Type B pancreatic cell (in vitro differentiated cells): ENCODE results near the gene TBC1D24. TPM values are rescaled to one million over a fixed set of nuclear protein-coding genes. Genes with fewer than 3 reads are reported as not detected.
"Not testable (repeated sequence)": the region's sequence is repeated elsewhere in the genome, so short reads cannot be mapped to it uniquely, and the experiment has no call there.

Source experiments
- DNase-seq: peaks from one replicate; pipeline ENCODE4 v3.0.0; 2021; ENCODE audit warnings: mixed read lengths; ENCODE audit not compliant: unreplicated experiment; ENCODE audit errors: extremely low spot score
- H3K27ac Mint-ChIP-seq: 2 replicates; pipeline ENCODE4 v1.8.0; 2021; ENCODE audit warnings: mild to moderate bottlenecking, mixed read lengths
- H3K27me3 Mint-ChIP-seq: 2 replicates; pipeline ENCODE4 v1.8.0; 2021; ENCODE audit warnings: mixed read lengths
- H3K36me3 Mint-ChIP-seq: 2 replicates; pipeline ENCODE4 v1.8.0; 2021; ENCODE audit warnings: mixed read lengths
- H3K4me1 Mint-ChIP-seq: one replicate; pipeline ENCODE4 v1.8.0; 2021; ENCODE audit warnings: mixed read lengths; ENCODE audit not compliant: unreplicated experiment
- H3K4me3 Mint-ChIP-seq: 2 replicates; pipeline ENCODE4 v1.8.0; 2021; ENCODE audit warnings: mild to moderate bottlenecking, mixed read lengths
- H3K9me3 Mint-ChIP-seq: 2 replicates; pipeline ENCODE4 v1.8.0; 2021; ENCODE audit warnings: mixed read lengths
- CTCF ChIP-seq: fragments of 200-600 bp; sonication (generic); conservative IDR thresholded peaks from 2 replicates; pipeline ENCODE4 v1.5.0; 2021; ENCODE audit warnings: antibody characterized with exemption, mild to moderate bottlenecking
- microRNA-seq: library from miRNA; unstranded; fragments of <30 nt; microRNA quantifications from one replicate; pipeline ENCODE4, GENCODE V29; 2020
- total RNA-seq: library from RNA; stranded (reverse); gene quantifications from 2 replicates; pipeline ENCODE4 v1.2.1, GENCODE V29; 2021; ENCODE audit warnings: low replicate concordance

Gene TBC1D24
- total RNA-seq, 1 donor from 2014 or later, result 22.1 TPM

- H3K9me3 Mint-ChIP-seq, H3K27ac Mint-ChIP-seq, H3K27me3 Mint-ChIP-seq, H3K36me3 Mint-ChIP-seq, DNase-seq: not testable (repeated sequence)
- H3K4me3 Mint-ChIP-seq, result peak overlapping the region; percentile 93
- peak; percentile 66 for TF ChIP-seq CTCF
- H3K4me1 Mint-ChIP-seq, result peaks cover 24% of the 10 kb centered on the region
Observed at GRCh38 chr16:2539845-2540458, 65.0 kb downstream of the TBC1D24 start.

- not testable (repeated sequence) for H3K27me3 Mint-ChIP-seq, H3K9me3 Mint-ChIP-seq, DNase-seq, H3K36me3 Mint-ChIP-seq, H3K27ac Mint-ChIP-seq, H3K4me3 Mint-ChIP-seq
- peaks cover 24% of the 10 kb centered on the region for H3K4me1 Mint-ChIP-seq
Observed at GRCh38 chr16:2540912-2541311, 66.0 kb downstream of the TBC1D24 start.

- H3K27ac Mint-ChIP-seq, H3K27me3 Mint-ChIP-seq, H3K9me3 Mint-ChIP-seq, H3K4me3 Mint-ChIP-seq, H3K36me3 Mint-ChIP-seq, DNase-seq: not testable (repeated sequence)
- H3K4me1 Mint-ChIP-seq, result peaks cover 19% of the 10 kb centered on the region
Observed at GRCh38 chr16:2541409-2541808, 66.5 kb downstream of the TBC1D24 start.

- not testable (repeated sequence) for H3K36me3 Mint-ChIP-seq, H3K27ac Mint-ChIP-seq, DNase-seq, H3K9me3 Mint-ChIP-seq, H3K27me3 Mint-ChIP-seq, H3K4me3 Mint-ChIP-seq
- H3K4me1 Mint-ChIP-seq, result peaks cover 10% of the 10 kb centered on the region
Observed at GRCh38 chr16:2543771-2544170, 68.8 kb downstream of the TBC1D24 start.

GRCh38 chr16:2550283-2550878, 75.5 kb downstream of the TBC1D24 start:
- not testable (repeated sequence) for H3K27ac Mint-ChIP-seq, H3K4me1 Mint-ChIP-seq, H3K27me3 Mint-ChIP-seq, H3K36me3 Mint-ChIP-seq, H3K4me3 Mint-ChIP-seq, H3K9me3 Mint-ChIP-seq, DNase-seq

- DNase-seq, H3K4me3 Mint-ChIP-seq: not testable (repeated sequence)
Observed at GRCh38 chr16:2551420-2551889, 76.5 kb downstream of the TBC1D24 start.

GRCh38 chr16:2554709-2555425, 79.9 kb downstream of the TBC1D24 start:
- not testable (repeated sequence) for H3K9me3 Mint-ChIP-seq, DNase-seq, H3K4me3 Mint-ChIP-seq, H3K36me3 Mint-ChIP-seq, H3K4me1 Mint-ChIP-seq, H3K27me3 Mint-ChIP-seq, H3K27ac Mint-ChIP-seq

More at GRCh38 chr16:2551420-2551889, 76.5 kb downstream of the TBC1D24 start:
- H3K27ac Mint-ChIP-seq, result peak overlapping the region; percentile 88
- TF ChIP-seq CTCF, result peak; percentile 46
- H3K9me3 Mint-ChIP-seq, H3K36me3 Mint-ChIP-seq, H3K27me3 Mint-ChIP-seq, H3K4me1 Mint-ChIP-seq: not testable (repeated sequence)

Small RNA genes within 50 kb of the gene (microRNA-seq; reads per million reads assigned to microRNA genes)
- not detected for gene MIR3178
- gene MIR6767, result not detected
- not detected for gene MIR6768

Other genes starting within 250 kb of the TBC1D24 start
- 0.57 and 2.6 TPM in 2 replicates for gene DNASE1L2, start 238.7 kb upstream of the TBC1D24 start, total RNA-seq
- gene ECI1, start 223.5 kb upstream of the TBC1D24 start, total RNA-seq, result 72.7 and 89.7 TPM in 2 replicates
- 180 and 241 TPM in 2 replicates for gene RNPS1, start 207.0 kb upstream of the TBC1D24 start, total RNA-seq
- gene ABCA3, start 134.4 kb upstream of the TBC1D24 start, total RNA-seq, result 10.5 and 12.5 TPM in 2 replicates
- gene CCNF, start 45.7 kb upstream of the TBC1D24 start, total RNA-seq, result 15.5 and 36.0 TPM in 2 replicates
- gene TEDC2, start 15.0 kb upstream of the TBC1D24 start, total RNA-seq, result 10.5 and 31.6 TPM in 2 replicates
- gene NTN3, start 3.8 kb upstream of the TBC1D24 start, total RNA-seq, result 1.2 and 4.5 TPM in 2 replicates
- 155 and 223 TPM in 2 replicates for gene ATP6V0C, start 38.8 kb downstream of the TBC1D24 start, total RNA-seq
- 46.1 and 61.8 TPM in 2 replicates for gene AMDHD2, start 45.2 kb downstream of the TBC1D24 start, total RNA-seq
- gene CEMP1, start 56.3 kb downstream of the TBC1D24 start, total RNA-seq, result 0.22 and 0.74 TPM in 2 replicates
- 40.8 and 57.1 TPM in 2 replicates for gene PDPK1, start 62.9 kb downstream of the TBC1D24 start, total RNA-seq
- 25.1 and 30.5 TPM in 2 replicates for gene KCTD5, start 207.4 kb downstream of the TBC1D24 start, total RNA-seq
- 19.0 and 24.6 TPM in 2 replicates for gene PRSS27, start 245.1 kb downstream of the TBC1D24 start, total RNA-seq